ENCODE results near the gene HERPUD2.
"Not testable (repeated sequence)": the region's sequence is repeated elsewhere in the genome, so short reads cannot be mapped to it uniquely, and the experiment has no call there.

HERPUD2 gene

DNA sequence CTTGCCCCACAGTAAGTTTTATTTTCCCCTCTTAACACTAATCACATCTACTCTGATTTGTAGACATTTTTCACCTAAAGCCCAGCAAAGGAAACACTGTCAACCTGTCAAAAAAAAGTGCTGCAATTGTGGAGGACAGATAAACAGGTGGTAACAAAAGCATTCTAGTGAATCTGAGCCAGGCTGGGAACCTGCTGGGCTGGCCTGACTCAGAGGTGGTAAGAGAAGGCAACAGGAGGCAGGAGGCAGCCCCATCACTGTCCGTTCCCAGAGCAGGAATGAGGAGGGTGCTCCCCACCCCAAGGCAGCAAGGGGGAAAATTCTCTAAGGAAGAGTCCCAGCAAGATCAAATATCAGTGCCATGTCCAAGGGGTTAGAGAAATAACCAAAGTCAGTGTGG lies 19.5 kb upstream of the HERPUD2 start:
- no peak for DNase-seq

- DNase-seq, result no peak
Observed at GRCh38 chr7:35712563-35713226, 17.8 kb upstream of the HERPUD2 start.

DNA sequence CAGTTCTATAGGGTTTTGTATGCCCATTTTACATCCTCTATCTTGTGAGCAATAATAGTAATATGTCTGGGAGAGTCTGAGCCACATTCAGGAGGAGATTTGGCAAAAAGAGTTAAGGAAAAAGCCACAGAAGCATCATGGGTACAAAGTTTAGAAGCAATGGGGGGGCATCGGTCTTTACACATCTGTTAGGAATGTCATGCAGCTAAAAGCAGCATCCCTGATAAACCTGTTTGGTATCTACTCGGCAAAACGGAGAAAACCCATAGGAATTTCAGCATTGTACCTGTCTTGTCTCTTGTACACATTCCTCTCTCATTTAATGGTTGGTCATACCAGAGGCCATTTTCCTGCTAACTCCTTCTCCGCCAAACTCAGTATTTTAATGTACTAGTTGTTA lies 12.5 kb upstream of the HERPUD2 start:
- DNase-seq, result no peak

- DNase-seq, result no peak
Observed at GRCh38 chr7:35705932-35706461, 11.1 kb upstream of the HERPUD2 start.

DNA sequence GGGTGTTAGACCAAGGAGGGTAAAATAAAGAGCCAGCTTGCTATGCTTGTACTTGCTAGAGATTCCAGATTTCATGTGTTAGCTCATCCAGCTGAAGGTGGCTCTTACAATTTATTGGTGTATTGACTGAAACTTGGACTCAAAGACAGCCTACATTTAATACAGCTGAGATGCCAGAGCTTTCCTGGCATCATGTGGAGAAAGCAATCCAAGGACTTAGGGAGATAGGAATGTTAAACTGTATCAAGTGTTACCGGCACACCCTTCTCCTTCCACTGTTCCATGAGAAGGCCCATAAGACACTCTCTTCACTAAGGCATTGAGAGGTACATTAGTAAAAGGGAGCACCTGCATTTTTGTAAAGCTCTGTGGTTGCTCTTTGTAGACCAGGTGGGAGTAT lies 9.3 kb upstream of the HERPUD2 start:
- DNase-seq, result no peak

GRCh38 chr7:35702541-35702940 lies 7.6 kb upstream of the HERPUD2 start:
- no peak for DNase-seq

DNA sequence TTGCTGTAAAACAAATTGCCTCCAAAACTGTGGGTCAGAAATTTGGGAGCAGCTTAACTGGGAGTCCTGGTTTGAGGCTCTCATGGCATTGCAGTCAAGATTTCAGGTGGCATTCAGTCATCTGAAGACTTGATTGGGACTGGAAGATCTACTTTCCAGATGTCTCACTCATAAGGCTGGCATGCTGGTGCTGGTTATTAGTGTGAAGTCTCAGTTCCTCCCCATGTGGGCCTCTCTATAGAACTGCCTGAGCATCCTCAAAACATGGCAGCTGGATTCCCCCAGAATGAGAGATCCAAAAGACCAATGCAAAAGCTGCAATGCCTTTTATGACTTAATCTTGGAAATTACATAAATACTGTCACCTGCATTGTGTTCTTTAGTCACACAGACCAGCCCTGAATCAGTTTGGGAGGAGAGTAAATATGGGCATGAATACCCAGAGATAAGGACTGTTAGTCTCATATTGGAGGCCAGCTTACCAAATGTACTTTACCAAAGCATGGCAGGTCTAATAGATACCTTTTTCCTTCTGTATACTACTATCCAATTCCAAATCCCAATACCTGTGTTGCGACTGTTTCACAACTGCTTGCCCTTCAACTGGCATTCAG lies 6.5 kb upstream of the HERPUD2 start:
- no peak for DNase-seq

GRCh38 chr7:35700865-35701264 lies 5.9 kb upstream of the HERPUD2 start:
- DNase-seq, result no peak

DNA sequence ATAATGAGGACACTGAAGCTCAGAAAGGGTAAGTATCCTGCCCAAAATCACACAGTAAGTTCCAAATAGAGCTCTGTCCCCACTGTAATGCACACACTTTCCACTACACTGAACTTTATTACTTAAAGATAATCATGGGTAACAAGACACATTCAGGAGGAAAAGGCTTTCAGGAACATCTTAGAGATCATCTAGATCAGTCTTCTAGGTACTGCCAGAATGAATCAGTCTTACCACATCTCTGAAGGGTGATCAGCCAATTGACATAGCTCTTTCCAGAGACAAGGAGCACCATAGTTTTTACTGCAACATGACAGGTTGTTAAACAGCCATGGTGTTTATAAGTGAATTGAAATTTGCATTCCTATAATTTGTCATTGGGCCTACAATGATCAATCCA lies 5.4 kb upstream of the HERPUD2 start:
- no peak for DNase-seq

DNA sequence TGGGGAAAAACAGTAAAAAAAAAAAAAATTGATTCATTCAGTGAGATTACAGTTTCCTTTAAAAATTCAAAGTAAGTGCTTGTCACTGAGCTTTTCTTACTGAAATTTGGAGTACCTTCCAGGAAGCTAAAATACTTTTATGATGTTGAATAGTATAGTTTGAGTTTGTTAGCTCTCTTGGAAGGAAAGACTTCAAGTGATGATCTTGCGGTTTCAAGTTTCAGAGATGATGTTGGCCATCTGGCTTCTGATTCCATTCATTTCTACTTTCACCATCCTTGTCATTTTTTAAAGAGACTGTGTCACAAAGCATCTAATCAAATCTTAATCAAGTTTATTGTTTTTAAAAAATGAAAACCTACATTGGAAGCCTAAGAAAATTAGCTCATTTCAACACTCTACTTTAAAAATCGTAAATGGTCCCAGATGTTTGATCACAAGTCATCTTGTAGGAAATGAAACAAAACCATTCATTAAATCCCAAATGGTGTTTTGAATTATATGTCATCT lies 4.9 kb upstream of the HERPUD2 start:
- no peak for DNase-seq

DNA sequence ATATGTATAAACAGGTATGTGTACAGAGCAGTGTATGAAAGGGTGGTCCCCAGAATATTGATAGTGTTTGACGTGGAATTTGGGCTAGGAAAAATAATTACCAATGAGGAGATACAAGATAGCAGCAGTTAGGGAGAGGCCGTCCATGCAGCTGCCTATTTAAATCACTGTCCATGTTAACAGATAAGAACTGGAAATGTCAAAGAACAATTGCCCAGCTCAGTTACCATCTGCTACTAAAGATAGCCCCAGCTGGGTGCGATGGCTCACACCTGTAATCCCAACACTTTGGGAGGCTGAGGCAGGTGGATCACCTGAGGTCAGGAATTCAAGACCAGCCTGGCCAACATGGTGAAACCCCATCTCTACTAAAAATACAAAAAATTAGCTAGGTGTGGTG lies 3.4 kb upstream of the HERPUD2 start:
- DNase-seq, result not testable (repeated sequence)

GRCh38 chr7:35697414-35698175 lies 2.7 kb upstream of the HERPUD2 start:
- DNase-seq, result no peak

DNA sequence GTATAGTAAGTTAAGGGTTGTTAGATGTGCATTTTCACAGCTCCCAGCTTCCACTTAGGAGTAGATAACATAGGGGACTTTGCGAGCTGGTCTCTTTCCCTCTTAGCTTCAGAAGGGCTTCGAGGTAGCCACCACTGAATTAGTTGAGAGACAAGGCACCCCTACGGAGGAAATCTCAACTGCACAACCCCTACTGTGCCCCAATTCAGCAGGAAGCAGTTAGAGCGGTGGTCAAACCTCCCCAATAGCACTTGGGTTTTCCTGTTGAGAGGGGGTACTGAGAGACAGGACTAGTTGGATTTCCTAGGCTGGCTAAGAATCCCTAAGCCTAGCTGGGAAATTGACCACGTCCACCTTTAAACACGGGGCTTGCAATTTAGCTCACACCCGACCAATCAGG lies 1.1 kb upstream of the HERPUD2 start:
- DNase-seq, result no peak

DNA sequence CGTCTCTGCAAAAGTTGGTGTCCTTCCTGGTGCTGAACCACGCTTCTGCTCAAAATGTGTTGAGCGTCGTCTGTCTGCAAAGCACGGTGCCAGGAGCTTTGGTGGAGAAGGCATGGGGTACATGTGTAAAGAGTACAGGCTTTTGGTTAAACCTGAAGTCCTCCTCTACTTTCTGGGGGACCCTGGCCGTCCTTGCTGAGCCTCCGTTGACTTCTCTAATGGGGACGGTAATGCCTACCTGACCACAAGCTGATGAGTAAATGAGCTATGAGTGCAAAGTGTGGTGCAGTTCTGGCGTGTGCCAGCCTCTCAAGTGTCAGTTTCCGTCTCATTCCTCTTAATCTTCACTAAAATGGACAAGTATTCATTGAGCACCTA lies 527 bp upstream of the HERPUD2 start:
- DNase-seq, result no peak

GRCh38 chr7:35694161-35694783 lies 663 bp downstream of the HERPUD2 start:
- DNase-seq, result no peak

GRCh38 chr7:35691827-35692307 lies 3.1 kb downstream of the HERPUD2 start:
- DNase-seq, result no peak

- DNase-seq, result no peak
Observed at GRCh38 chr7:35691366-35691765, 3.6 kb downstream of the HERPUD2 start.

DNA sequence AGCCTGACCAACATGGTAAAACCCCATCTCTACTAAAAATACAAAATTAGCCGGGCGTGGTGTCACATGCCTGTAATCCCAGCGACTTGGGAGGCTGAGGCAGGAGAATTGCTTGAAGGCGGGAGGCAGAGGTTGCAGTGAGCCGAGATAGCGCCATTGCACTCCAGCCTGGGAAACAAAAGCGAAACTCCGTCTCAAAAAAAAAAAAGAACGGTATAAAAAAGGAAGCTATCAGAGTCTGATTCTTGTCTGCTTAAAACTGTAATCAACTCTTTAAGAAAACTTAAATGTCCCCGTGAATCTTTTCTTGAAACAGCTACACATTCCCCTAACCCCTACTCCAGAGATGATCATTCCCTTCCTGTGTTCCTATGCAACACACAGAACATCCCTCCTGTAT lies 4.3 kb downstream of the HERPUD2 start:
- DNase-seq, result not testable (repeated sequence)

DNA sequence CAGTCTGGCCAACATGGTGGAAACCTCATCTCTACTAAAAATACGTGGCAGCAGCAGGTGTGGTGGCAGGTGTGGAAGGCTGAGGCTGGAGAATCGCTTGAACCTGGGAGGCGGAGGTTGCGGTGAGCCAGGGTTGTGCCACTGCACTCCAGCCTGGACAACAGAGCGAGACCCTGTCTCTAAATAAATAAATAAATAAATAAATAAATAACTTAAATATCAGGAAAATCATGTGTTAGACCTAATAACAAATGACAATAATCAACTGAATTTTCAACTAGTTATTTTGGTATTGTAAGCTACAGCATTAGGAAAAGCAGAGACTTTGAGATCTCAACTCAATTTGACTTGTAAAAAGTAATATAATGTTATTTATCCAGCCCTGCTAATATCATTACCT lies 9.2 kb downstream of the HERPUD2 start:
- no peak for DNase-seq

GRCh38 chr7:35681231-35682029 lies 13.5 kb downstream of the HERPUD2 start:
- DNase-seq, result no peak

- DNase-seq, result no peak
Observed at GRCh38 chr7:35680403-35681013, 14.4 kb downstream of the HERPUD2 start.

Data from NCI-H345 (cell line).